HepG2 (cell line): Measurements from ENCODE around the gene CDH13. TPM values are rescaled to one million over a fixed set of nuclear protein-coding genes. Genes with fewer than 3 reads are reported as not detected.

Experiments
- ATAC-seq: fragments of 200-7000 bp; cut with Tn5 transposase; 3 replicates; pipeline ENCODE4 v1.9.1; 2020; ENCODE audit warnings: mild to moderate bottlenecking, moderate library complexity
- BruUV-seq: library from RNA; stranded (reverse); fragments of 400-500 nt; replicated peaks from 2 replicates; lab custom pipeline; 2021; lab: Mats Ljungman, UMichigan
- CTCF ChIA-PET: fragments of 300-600 bp; formaldehyde crosslinking; extraction: SDS; loops from one replicate; lab custom pipeline; 2021; ENCODE audit warnings: low total read pairs, inconsistent platforms, low intra/inter-chr PET ratio; lab: Yijun Ruan, JAX
- POLR2A ChIA-PET: fragments of 350-600 bp; sonication (Branson Sonifier 250); formaldehyde crosslinking; loops from one replicate; lab custom pipeline; 2020; ENCODE audit warnings: antibody characterized with exemption, inconsistent platforms; lab: Yijun Ruan, JAX
- DNase-seq: peaks from one replicate; pipeline ENCODE4 v3.0.0-alpha.2; 2015; ENCODE audit warnings: low spot score
- FAIRE-seq: peaks from 3 replicates; lab custom pipeline; 2011; peaks lifted over from hg19 to GRCh38; lab: Jason Lieb, UNC
- H2AFZ ChIP-seq: one replicate; pipeline ENCODE4 v1.6.1; 2011; ENCODE audit warnings: low read length, inconsistent platforms
- H3K27ac ChIP-seq: fragments of 300-600 bp; 3 replicates; pipeline ENCODE4 v1.8.0; 2011; ENCODE audit warnings: mixed run types, mild to moderate bottlenecking, mixed read lengths, low read length, inconsistent platforms; ENCODE audit not compliant: insufficient read depth; ENCODE audit errors: extremely low read length
- H3K27me3 ChIP-seq, 2 experiments: fragments of 200-600 bp in 1 of 2; 2 replicates in 1 of 2; 3 replicates in 1 of 2; pipeline versions ENCODE4 v1.6.0 to v1.8.0; 2011; ENCODE audit warnings: low read length in 2 of 2, mild to moderate bottlenecking in 2 of 2, moderate library complexity in 2 of 2, inconsistent platforms in 1 of 2; ENCODE audit not compliant: insufficient read depth in 2 of 2, control insufficient read depth in 1 of 2
- H3K36me3 ChIP-seq, 2 experiments: fragments of 200-600 bp in 1 of 2; replicated peaks in 1 of 2; 2 replicates in 1 of 2; 3 replicates in 1 of 2; pipeline versions ENCODE4 v1.5.1 to v1.8.0; 2011; ENCODE audit warnings: low read length in 2 of 2, inconsistent platforms in 1 of 2; ENCODE audit not compliant: insufficient read depth in 2 of 2, control insufficient read depth in 1 of 2
- H3K4me1 ChIP-seq: 2 replicates; pipeline ENCODE4 v1.5.1; 2012; ENCODE audit warnings: low read length, inconsistent platforms; ENCODE audit not compliant: insufficient read depth
- H3K4me2 ChIP-seq: 2 replicates; pipeline ENCODE4 v1.6.0; 2011; ENCODE audit warnings: low read depth, low read length, inconsistent platforms
- H3K4me3 ChIP-seq, 3 experiments: fragments of 200-600 bp in 1 of 3; sonication (generic), shearing (Covaris generic) in 1 of 3; replicated peaks in 1 of 3; 2 replicates each; pipeline ENCODE4 v1.5.1; 2011 to 2016; ENCODE audit warnings: low read length in 3 of 3, inconsistent platforms in 2 of 3, low read depth in 2 of 3, mild to moderate bottlenecking in 2 of 3, control low read depth in 1 of 3, mixed read lengths in 1 of 3; ENCODE audit not compliant: insufficient read depth in 1 of 3
- H3K79me2 ChIP-seq: one replicate; pipeline ENCODE4 v1.6.1; 2011; ENCODE audit warnings: low read length, inconsistent platforms; ENCODE audit not compliant: insufficient read depth
- H3K9ac ChIP-seq: 2 replicates; pipeline ENCODE4 v1.6.0; 2011; ENCODE audit warnings: mild to moderate bottlenecking, low read depth, low read length, inconsistent platforms; ENCODE audit not compliant: insufficient read depth
- H3K9me3 ChIP-seq: 2 replicates; pipeline ENCODE4 v1.5.1; 2012; ENCODE audit warnings: mild to moderate bottlenecking, low read length
- H4K20me1 ChIP-seq: 2 replicates; pipeline ENCODE4 v1.6.0; 2011; ENCODE audit warnings: inconsistent platforms, mild to moderate bottlenecking, low read length, moderate library complexity; ENCODE audit not compliant: insufficient read depth
- CTCF ChIP-seq: sonication (generic); formaldehyde crosslinking; IDR thresholded peaks from 2 replicates; pipeline ENCODE4 v1.5.0; 2020; ENCODE audit warnings: mild to moderate bottlenecking, missing genetic modification reagents, moderate library complexity
- MLXIP ChIP-seq: sonication (generic); formaldehyde crosslinking; IDR thresholded peaks from 2 replicates; pipeline ENCODE4 v1.9.0; 2021; ENCODE audit warnings: missing genetic modification reagents, borderline replicate concordance
- MTA3 ChIP-seq: sonication (generic); formaldehyde crosslinking; IDR thresholded peaks from 2 replicates; pipeline ENCODE4 v1.4.0; 2020; ENCODE audit warnings: missing genetic modification reagents
- MTERF4 ChIP-seq: sonication (generic); formaldehyde crosslinking; IDR thresholded peaks from 2 replicates; pipeline ENCODE4 v1.8.0; 2023; ENCODE audit warnings: mild to moderate bottlenecking, missing genetic modification reagents
- SPEN ChIP-seq: sonication (generic); formaldehyde crosslinking; IDR thresholded peaks from 2 replicates; pipeline ENCODE4 v1.5.1; 2020; ENCODE audit warnings: low read depth, mild to moderate bottlenecking, missing genetic modification reagents
- TBX2 ChIP-seq: sonication (generic); formaldehyde crosslinking; IDR thresholded peaks from 2 replicates; pipeline ENCODE4 v1.5.0; 2020; ENCODE audit warnings: missing genetic modification reagents, mild to moderate bottlenecking, borderline replicate concordance
- ZBTB43 ChIP-seq: sonication (generic); formaldehyde crosslinking; conservative IDR thresholded peaks from 2 replicates; pipeline ENCODE4 v1.4.0; 2020; ENCODE audit warnings: missing genetic modification reagents
- ZNF205 ChIP-seq: IDR thresholded peaks from 2 replicates; pipeline ENCODE4 v1.6.1; 2018; ENCODE audit warnings: missing biosample characterization, missing genetic modification reagents
- ZNF543 ChIP-seq: sonication (generic); formaldehyde crosslinking; IDR thresholded peaks from 2 replicates; pipeline ENCODE4 v1.4.0; 2020; ENCODE audit warnings: mild to moderate bottlenecking, missing genetic modification reagents
- ZNF589 ChIP-seq: sonication (generic); formaldehyde crosslinking; conservative IDR thresholded peaks from 2 replicates; pipeline ENCODE4 v1.8.0; 2022; ENCODE audit warnings: mild to moderate bottlenecking, moderate library complexity, missing genetic modification reagents
- ZNF605 ChIP-seq: sonication (generic); formaldehyde crosslinking; IDR thresholded peaks from 2 replicates; pipeline ENCODE4 v1.8.0; 2022; ENCODE audit warnings: mild to moderate bottlenecking, missing genetic modification reagents
- ZNF766 ChIP-seq: sonication (generic); formaldehyde crosslinking; IDR thresholded peaks from 2 replicates; pipeline ENCODE4 v1.5.0; 2020; ENCODE audit warnings: missing genetic modification reagents, borderline replicate concordance
- WGBS: methylation state at CpG from one replicate; pipeline ENCODE4 v1.1.6; 2017; ENCODE audit warnings: low lambda C conversion rate; 5-methylcytosine and 5-hydroxymethylcytosine counted together
- in situ Hi-C: cut with HindIII; loops from 2 replicates; pipeline ENCODE4 v1.10.0; 2017; ENCODE audit warnings: low pct_unique_long_range_greater_than_20kb; ENCODE audit not compliant: extremely low pct_ligation_motif_present
- intact Hi-C: fragments of 100-400 bp; cut with micrococcal nuclease; formaldehyde crosslinking; loops from one replicate; pipeline ENCODE4 v1.10.0; 2022; ENCODE audit not compliant: unreplicated experiment
- polyA plus RNA-seq, 8 experiments: library from polyadenylated mRNA; depleted of rRNA in 3 of 8; stranded (reverse) in 7 of 8; unstranded in 1 of 8; fragments of >200 nt; fragmentation: Illumina TruSeq in 4 of 8; extraction: Trizol in 4 of 8; gene quantifications; 2 replicates each; pipeline versions ENCODE4 v1.2.1 to v1.2.3, GENCODE V29; 2011 to 2016; ENCODE audit warnings: low read depth in 4 of 8, missing spikeins in 1 of 8, mixed read lengths in 1 of 8; ENCODE audit not compliant: insufficient read depth in 1 of 8
- total RNA-seq, 5 experiments: library from RNA; depleted of rRNA; stranded (reverse); fragments of >200 nt; fragmentation: Illumina TruSeq; extraction: Trizol; gene quantifications; 2 replicates each; pipeline ENCODE4 v1.2.3, GENCODE V29; 2016; ENCODE audit warnings: low read depth in 1 of 5

CDH13 gene
- total and polyA plus RNA-seq, 2 of the 13 experiments (the other 11 are each of a cell fraction or from before 2014, with no cell fraction given) = not detected

- Histone ChIP-seq H4K20me1 (no peaks in the 10 kb centered on the region), H3K9me3 (no peaks in the 10 kb centered on the region), H3K4me1 (0 out of 2 replicates have a peak, but pooled peaks cover 6% of the 10 kb centered on the region), H3K79me2 (no peaks in the 10 kb centered on the region), H2AFZ (no peak overlapping the region), H3K4me3 (no peak overlapping the region), H3K4me2 (no peak overlapping the region), H3K27me3 (no peaks in the 10 kb centered on the region), H3K27ac (no peak overlapping the region), H3K9ac (no peak overlapping the region), H3K36me3 (no peaks in the 10 kb centered on the region)
- in situ Hi-C loops (loop anchor here (10.0 kb wide), 1 partner anchor 374 kb away; no protein-coding TSS in a partner anchor), intact Hi-C loops (no loop called here)
- no TSS peak for BruUV-seq
- TF ChIP-seq ZNF766 (CRISPR knock-in tag) (no peak), MTA3 (no peak), ZNF589 (CRISPR knock-in tag) (no peak), MTERF4 (no peak), CTCF (CRISPR knock-in tag) (no peak), ZBTB43 (CRISPR knock-in tag) (no peak), TBX2 (CRISPR knock-in tag) (0 out of 2 replicates have a peak, but pooled peaks have one; percentile 20), MLXIP (no peak), SPEN (0 out of 2 replicates have a peak, but pooled peaks have one; percentile 7), ZNF543 (CRISPR knock-in tag) (no peak), ZNF605 (CRISPR knock-in tag) (0 out of 2 replicates have a peak, but pooled peaks have one; percentile 30), ZNF205 (CRISPR knock-in tag) (no peak)
- POLR2A ChIA-PET = no interaction called here
- WGBS = 42% methylated on average over 3 of the region's 3 CpGs
- FAIRE-seq (no peak), ATAC-seq (no peak), DNase-seq (no peak)
- CTCF ChIA-PET = interaction anchor here (1.3 to 1.4 kb wide), 2 partner anchors 182 to 376 kb away, joined by 4 to 15 read pairs; no protein-coding TSS in a partner anchor
Observed at GRCh38 chr16:82639263-82639662, 12.5 kb downstream of the CDH13 start.
